Forelimb muscle (tissue), 1 donor: ENCODE results near the gene COL23A1. TPM values are rescaled to one million over a fixed set of nuclear protein-coding genes. Genes with fewer than 3 reads are reported as not detected.

Source experiments
- DNase-seq: peaks from one replicate; pipeline ENCODE4 v3.0.0-alpha.2; 2013; ENCODE audit warnings: low read depth
- polyA plus RNA-seq: library from polyadenylated mRNA; unstranded; fragments of 120-200 nt; gene quantifications from one replicate; pipeline ENCODE4 v1.2.1, GENCODE V29; 2013; ENCODE audit not compliant: insufficient read length

COL23A1 gene
- polyA plus RNA-seq, 1 donor, result 10.1 TPM

DNA sequence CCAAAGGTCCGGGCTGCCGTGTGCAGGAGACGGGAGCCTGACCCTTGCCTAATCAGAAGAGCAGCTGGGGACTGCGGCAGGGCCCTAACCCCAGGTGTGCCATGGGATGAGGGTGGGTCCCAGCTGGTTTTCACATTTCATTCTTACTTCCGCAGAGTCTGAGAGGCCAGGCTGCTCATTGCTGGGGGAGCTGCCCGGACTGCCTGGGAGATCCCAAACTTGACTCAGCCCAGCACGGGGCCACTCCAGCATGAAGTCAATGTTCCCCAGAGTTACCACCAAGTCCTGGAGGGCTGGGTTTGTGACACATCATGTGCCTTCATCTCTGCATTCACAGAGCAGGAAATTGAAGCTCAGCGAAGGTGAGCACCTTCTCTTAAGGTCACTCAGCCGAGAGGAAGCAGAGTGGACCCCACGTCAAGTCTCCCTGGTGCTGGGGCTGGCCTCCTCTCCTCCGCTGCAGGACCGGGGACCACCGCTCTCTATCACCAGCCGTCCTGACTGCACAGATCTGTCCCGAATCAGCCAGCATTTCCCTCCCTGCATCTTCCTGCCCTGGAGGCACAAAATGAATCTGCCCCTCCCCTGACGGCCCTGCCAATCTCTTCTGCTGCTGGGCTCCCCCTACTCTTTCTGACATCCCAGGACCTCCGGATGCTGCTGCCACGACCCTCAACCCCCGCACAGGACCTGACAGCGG is 303.0 kb downstream of the COL23A1 start:
- no peak for DNase-seq

DNA sequence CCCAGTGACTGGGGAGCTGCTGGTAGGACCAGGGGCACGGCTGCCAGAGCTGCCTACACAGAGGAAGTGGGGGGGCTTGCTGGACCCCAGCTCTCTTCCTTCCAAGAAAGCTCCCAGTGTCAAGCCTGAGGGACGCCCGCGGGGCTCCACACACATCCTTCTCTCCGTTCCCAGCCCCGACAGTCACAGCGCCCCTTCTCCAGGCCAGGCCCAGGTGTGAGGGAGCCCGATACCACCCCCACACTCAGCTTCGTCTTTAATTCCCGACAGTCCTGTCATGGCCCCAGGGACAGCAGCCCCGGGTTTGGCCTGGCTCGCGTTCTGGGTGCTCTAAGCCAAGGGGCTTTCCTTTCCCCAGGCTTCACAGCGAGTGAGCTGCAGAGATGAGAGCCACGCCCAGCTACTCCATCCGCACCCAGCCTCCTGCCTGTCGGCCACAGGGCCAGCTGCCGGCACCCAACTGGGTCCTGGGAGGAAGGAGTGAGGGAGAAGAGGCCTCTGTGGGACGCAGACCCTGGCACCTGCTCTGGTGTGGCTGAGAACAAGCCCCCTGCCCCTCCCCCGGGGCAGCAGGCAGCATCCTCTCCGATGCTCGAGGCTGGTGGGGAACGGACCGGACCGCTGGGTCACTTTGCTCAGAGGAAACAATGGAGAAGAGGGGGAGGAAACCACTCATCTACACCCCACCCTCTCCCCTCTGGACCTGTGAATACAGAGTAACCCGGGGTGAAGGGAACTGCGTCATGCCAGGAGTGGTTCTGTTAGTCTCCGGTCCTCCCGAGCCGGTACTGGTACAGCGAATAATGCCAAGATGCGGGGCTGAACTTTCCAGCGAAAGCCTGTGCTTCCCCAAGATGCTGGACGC is 303.7 kb downstream of the COL23A1 start:
- DNase-seq, result no peak

DNA sequence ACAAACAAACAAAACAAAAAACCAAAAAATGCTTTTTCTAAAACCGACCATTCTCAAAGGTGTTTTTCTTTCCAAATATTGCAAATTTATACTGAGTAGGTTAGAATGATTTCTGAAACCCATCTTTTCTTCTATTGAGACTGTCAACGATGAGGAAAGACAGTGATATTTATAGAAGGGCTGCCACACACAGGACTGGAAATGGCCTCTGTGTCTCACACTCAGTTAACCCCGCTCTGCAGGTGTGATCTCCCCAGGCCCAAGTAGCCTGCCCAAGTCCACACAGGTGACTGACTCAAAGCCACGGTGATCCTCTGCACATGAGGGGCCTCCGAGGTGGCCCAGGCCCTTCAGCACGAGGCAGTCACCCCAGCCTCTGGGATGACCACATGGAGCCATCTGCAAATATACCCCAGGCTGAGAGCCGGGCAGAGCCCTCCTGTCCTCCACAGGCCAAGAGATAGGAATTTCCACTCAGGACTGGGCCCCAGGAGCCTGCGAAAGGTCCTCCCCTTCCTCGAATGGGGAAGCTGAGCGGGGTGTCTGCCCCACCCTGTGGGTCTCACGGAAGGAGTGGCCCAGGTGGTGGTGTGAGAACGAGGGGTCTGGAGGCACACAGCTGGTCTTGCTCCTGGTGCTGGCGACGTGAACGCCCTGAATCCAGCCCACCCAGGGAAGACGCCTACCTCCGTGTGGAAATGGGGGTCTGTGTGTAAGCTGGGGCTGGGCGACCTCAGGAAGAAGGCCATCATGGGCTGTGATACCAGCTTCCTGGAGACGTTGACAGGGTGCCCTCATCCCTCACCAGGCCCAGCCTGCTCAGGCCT is 304.6 kb downstream of the COL23A1 start:
- DNase-seq, result no peak

DNA sequence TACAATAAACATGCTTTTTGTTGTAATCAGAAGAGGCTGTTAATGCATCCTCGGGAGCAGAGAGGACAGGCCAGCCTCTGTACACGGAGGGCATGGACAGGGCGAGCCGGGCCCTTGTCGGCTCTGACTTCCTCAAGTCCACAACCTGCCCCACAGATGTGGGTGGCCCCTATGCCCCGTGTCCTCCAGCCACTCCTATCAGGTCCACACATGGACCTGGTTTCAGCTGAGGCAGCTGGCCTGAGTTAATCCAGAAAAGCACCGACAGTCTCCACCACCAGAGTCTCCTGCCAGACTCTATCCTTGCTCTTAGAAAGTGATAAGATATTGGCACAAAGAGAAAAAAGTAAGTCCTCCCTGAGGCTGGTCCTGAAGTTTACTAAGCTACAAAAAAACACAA is 305.2 kb downstream of the COL23A1 start:
- DNase-seq, result no peak

DNA sequence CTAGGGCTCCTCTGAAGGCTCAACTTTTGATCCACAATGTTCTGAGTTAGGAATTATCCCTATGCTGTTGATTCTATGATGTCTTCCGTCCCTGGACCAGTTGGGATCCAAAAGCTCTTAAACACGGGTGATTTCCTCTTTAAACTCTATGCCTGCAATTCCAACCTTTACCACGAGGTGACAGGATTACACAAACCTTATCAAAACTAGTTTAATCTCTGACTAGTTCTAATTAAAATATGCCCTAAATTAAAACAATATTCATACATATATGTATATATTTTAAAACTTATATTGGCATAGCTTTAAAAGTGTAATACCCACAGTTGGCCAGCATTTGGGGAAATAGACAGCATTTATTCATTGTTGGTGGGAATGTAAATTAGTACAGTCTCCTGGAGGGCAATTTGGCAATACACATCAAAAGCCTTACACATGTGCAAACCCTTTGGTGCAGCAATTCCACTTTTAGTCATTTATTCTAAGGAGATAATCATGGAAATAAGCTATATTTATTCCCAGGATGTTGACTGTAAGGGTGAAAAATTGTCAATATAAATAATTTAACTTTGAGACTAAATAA is 306.0 kb downstream of the COL23A1 start:
- DNase-seq, result no peak

DNA sequence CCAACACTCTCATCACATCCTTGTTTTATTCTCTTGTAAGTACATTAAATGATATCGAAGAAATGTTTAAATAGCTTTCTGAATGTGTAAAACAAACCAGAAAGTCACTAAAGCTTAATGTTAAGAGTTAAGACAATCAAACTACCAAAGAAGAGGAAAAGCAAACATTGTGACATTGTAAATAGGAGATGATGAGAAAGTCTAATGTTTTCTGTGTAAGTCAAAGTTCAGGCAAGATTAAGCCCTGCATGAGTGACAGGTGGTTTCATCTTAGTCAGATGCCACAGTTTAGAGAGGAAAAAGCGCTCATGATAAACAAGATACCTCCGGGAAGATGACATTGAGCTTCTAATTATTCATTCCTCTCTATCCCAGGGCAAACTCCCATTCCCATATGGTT is 306.7 kb downstream of the COL23A1 start:
- DNase-seq, result no peak

DNA sequence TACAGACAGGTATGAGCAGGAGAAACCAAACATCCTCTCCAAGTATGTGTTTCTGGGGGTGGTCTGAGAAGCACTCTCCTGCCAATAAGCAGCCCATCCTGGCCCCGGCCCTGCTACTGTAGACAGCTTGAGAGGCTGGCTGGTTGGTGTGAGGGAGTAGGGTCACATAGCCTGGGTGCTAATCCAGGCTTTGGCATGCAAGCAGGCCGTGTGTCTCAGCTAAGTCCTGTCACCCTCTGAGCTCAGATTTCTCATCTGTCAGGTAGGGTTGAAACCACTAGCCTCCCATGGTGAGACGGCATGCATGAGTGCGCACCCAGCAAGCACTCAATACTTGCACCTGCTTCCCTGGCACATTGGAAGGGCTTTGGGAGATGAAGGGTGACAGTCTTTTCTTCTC is 307.8 kb downstream of the COL23A1 start:
- no peak for DNase-seq

DNA sequence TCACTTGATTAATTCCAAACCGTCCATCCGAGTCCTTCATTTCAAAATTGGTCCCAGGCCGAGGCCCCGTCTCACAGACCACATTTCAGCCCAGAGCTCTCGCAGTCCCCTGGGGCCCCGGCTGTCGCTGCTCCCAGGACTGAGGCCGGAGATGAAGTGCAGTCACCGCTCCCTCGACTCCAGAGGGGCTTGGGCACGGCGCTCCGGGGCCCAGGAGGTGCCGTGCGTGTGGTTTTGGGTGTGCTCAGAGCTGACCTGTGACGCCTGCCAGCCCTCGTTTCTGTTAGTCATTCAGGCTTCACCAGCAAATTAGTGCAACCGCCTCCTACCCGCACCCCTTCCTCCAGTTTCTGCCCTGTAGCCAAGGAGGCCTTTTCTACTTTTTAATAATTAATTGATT is 308.9 kb downstream of the COL23A1 start:
- no peak for DNase-seq

DNA sequence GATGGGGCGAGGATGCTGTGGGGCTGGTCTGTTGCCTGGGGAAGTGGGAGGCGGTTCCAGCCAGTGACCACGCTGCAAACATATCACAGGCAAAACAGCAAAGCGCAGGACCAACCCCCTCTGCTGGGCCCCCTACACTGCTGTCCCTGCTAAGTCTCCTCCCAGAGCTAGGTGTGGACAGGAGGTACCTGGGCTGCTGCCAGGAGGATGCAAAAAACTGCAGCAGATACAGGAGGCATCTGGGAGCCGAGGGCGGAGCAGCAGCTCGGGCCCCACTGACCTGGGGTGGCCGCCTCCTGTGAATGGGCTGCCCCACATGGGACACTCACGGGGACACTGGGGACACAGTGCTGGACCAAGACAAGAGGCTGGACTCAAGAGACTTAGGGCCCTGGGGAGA is 309.6 kb downstream of the COL23A1 start:
- no peak for DNase-seq

DNA sequence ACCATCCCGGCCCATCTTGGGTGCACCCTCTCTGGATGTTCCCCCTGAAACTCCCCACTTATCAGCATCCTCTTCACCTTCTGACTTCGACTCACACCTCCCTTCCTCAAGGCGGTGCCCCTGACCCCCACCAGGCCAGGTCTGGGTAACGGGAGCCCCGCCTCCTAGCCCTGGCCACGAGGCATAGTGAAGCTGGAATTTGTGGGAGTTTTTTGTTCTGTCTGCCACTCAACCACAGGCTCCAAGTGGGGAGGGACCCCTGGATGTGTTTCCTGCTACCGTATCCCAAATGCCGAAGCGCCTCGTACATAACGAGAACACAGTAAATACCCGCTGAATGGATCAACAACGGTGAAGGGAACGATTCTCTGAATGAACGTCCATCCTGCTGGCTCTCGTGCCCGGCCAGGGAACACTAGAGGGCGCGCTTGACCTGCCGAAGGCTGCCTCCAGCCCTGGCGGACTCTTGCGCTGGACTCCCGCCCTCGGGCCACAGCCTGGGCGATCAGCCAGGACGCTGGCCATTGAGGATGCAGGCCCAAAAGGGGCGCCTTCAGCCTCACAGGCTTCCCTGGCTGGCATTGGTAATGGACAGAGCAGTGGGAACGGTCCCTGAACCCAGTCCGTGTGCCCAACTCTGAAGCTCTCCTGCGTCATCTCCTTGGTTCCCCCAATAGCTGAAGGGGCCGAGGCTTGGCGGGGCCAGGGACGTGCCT is 310.3 kb downstream of the COL23A1 start:
- peak; percentile 45 for DNase-seq

DNA sequence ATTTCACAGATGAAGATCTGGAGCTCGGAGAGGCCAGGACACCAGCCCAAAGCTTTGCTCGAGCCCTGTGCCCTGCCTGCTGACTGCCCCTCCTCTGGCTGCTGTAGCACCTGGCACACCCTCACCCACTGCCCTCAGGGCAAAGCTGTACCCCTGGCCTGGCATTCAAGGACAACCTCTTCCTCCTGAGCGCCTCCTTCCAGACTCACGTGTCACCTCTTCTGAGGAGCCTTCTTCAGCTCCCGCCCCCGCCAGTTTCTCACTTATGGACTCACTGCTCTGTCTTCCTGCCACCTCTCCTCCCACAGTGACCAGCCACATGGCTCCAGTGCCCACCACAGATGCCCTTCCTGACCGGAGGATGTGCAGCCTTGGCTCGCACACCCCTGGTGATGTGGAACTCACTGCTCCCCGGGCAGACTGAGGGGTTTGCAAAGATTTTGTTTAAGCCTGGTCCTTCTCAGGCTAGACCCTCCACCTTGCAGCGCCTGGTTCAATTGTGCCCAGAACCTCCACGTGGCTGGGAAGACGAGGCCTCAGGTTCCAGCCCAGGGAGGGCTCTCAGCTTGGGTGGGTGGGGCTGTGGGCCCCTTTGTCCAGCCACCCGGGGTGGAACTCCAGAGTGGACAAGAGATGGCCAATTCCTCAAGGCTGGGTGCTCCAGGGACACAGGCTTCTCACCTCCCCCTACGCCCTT is 311.0 kb downstream of the COL23A1 start:
- no peak for DNase-seq

DNA sequence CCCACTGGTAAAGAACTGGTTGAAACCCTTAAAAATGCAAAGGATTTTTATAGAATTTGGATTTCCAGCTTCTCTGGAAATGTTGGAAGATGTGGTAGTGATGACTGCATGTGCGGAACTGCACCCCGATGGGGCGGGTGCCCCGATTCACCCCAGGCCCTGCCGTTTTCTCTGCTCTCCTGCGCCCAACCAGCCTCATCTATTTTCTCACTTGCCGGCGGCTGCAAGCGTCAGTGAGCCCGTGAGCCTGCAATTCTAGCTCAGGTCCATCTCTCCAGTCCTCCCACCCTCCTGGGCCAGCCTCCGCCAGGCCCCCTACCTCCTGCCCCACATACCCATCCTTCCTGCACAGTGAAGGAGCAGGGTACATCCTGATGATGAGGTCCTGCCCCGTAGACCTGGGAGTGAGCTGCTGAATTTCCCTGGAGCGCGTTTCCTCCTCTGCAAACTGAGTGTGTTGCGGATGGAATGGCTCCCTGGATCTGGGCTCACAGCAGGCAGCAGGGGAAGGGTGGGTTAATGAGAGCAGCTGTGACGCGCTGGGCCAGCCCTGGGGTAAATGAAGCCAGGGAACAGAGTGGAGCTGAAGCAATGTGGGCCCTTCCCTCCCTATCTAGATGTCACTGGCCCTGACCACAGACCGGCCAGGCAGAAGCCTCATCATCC is 311.7 kb downstream of the COL23A1 start:
- DNase-seq, result no peak

DNA sequence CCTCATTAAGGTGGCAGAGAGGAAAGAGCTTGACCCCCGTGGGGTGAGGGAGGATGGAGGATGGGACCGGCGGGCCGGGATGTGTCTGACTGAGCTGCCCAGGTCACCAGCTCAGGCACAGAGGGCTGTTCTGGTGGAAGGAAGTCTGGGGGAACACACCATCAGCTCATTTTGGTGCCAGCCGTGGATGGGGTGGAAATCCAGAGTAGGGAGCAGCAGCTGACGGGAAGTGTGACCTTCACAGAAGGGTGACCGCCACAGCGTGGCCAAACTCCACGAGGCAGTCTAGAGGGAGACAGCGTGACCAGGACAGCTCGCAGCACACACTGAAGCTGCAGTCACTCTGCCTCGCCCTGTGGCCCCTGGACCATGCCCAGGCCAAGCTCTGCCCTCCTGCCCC is 312.3 kb downstream of the COL23A1 start:
- no peak for DNase-seq

DNA sequence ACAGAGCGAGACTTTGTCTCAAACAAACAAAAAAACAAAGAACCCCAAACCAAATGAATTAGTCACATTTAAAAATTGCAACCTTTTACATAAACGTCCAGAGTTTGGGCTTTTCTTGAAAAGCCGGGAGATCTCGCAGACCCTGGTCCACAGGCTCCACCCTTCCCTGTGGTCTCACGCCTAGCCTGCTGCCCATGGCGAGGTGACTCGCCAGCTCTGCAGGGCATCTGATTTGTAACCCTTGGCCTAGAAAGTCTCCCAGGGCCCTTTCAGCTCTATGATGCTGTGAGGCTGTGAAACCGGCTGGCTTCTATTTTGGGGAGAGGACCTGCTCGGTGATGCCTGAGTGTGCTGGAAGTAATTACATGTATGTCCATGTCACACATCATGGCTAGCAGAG is 312.8 kb downstream of the COL23A1 start:
- no peak for DNase-seq

DNA sequence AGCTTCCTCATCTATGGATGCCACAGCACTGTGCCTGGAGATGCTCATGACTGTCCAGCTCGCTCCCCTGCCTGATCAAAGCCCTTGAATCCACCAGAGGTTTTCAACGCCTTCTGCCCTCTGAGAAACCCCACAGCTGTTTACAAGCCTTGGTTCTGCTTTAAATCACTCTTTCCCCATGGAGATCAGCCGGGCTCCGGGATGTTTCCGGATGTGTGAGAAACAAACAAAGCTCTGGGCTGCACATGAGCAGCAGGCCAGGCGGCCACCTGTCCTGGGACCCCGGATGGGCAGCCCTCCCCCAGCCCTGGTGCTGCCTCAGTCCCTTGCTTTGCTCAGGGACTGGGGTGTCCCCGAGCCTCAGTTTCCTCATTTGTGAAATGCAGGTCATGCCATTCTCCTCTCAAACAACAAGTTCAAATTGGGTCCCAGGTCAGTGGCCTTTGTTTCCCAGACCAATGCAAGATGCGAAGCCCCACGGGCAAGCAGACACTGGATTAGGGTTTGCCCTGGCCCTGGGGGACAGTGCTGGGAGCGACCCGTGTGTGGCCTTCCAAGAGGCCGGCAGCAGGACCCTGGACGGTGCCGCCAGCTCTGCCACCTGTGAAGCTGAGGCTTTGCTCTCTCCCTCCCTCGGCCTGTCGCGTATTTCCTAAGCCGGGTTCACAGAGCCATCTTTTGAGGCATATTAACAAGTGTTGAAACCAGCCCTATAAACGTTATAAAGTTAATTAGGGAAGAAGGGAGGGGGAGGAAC is 315.2 kb downstream of the COL23A1 start:
- DNase-seq, result no peak

DNA sequence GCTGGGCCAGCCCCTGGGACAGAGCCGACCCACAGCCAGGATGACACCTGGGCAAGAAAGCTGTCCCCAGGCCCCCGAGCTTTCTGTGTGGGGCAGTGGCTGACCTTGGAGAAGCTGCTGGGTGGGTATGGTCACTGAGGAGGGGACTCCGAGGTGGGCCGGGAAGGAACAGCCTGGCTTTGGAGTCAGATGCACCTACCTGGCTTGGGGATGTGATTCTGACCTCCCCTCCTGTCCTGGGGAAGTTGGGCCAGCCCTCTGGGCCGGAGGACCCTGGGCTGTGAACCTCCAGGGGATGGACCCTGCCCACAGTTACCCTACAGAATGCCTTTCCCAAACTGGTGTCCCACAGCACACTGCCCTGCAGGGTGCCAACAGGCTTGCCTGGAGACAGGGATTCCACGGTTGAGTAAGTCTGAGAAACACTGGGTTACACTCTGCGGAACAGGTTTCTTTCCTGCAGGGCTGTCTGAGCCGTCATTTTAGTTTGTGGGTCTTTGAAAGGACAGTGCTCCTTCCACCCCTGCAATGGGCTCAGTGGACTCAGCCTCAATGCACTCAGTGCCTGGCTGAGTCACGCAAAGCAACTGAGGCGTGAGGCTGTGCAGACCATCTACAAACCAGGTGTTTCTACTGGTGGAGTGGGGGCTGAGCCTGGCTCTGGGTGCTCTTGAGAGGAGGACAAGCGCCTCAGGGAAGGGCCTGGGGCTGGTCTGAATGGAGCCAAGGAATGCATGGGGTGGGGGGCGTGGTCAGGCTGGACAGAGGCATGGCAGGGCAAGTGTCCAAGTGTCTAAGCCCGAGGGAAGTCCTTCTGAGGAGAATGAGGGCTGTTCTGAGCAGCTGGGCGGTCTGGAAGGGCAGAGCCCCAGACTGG is 316.3 kb downstream of the COL23A1 start:
- DNase-seq, result no peak

DNA sequence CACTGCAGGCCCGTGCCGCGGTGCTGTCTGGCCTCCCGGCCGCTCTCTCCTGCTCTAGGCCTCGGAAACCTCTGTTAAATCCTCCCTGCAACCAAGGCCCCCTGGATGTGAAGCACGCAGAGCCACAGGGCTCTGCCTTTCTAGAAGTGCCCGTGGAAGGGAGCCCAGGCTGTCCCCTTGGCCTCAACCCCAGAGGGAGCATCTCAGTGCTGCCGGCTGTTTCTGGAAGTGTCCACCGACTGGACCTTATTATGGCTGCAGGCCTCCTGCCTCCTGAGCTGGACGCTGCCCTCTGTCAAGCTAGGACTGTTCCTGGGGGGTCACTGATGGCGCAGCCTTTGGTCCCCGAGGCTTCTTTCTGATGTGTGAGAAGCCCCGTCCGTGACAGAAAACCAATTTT is 317.2 kb downstream of the COL23A1 start:
- DNase-seq, result no peak

DNA sequence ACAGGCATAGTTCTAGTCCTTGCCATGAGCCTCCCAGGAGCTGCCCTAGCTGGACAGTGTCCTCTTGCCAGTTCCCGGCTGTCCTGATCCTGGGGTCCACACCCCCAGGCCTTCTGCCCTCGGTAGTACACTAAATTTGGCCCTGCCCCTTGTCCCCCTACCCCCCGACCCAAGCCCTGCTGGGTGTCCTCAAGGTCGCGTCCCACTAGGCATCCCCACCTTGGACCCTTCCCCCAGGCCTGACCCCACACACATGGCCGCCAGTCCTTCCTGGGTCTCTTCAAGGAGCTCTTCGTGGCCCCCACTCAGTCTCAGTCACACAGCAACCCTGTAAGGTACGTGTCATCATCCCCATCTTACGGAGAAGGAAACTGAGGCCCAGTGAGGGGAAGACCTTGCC is 317.6 kb downstream of the COL23A1 start:
- no peak for DNase-seq
